ENCODE measurements around the gene PACRG.
"Not testable (repeated sequence)": the region's sequence is repeated elsewhere in the genome, so short reads cannot be mapped to it uniquely, and the experiment has no call there.

The PACRG gene

DNA sequence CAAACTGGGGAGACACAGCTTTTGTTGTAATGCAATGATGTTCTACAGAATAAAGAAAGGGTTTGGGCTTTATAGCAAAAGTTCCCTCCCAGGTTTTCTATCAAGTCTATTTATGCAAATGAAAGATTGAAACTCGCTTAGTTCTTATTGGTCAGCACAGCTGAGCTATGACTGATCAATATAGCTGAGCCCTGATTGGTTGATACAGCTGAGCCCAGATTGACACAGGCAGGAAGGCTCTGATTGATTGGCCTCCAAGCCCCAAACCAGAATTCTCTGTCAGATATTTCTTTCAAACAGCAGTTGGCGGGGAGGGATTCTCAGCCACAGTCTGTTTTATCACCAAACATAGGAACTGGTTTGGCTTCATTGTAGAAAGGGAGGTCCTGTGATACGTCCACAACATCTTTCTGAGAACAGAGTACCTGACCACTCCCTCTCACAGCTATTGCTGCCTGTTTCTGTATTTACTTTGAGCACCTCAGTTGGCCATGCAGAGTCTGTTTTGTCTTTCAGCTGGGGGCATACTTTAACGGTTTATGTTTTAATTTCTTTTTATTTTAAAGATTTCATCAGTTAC is 223.5 kb downstream of the PACRG start:
- no peak for DNase-seq

GRCh38 chr6:162952423-162952822 is 224.6 kb downstream of the PACRG start:
- no peak for DNase-seq

DNA sequence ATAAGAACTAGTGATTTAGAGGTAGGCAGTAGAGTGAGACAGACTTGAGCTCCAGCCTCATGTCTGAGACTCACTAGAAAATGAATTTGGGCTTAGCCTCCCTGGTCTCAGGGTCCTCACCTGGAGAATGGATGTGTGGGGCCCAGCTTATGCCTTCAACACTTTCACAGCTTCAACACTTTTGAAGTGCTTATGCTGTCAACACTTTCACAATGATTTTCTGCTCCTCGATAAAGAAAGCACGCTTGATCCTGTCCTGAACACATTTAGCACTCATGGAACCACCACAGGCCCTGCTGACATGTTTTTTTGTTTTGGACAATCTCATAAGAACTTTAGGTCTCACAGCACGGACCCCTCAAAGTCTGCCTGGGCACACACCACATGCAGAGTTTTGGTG is 229.3 kb downstream of the PACRG start:
- DNase-seq = no peak

DNA sequence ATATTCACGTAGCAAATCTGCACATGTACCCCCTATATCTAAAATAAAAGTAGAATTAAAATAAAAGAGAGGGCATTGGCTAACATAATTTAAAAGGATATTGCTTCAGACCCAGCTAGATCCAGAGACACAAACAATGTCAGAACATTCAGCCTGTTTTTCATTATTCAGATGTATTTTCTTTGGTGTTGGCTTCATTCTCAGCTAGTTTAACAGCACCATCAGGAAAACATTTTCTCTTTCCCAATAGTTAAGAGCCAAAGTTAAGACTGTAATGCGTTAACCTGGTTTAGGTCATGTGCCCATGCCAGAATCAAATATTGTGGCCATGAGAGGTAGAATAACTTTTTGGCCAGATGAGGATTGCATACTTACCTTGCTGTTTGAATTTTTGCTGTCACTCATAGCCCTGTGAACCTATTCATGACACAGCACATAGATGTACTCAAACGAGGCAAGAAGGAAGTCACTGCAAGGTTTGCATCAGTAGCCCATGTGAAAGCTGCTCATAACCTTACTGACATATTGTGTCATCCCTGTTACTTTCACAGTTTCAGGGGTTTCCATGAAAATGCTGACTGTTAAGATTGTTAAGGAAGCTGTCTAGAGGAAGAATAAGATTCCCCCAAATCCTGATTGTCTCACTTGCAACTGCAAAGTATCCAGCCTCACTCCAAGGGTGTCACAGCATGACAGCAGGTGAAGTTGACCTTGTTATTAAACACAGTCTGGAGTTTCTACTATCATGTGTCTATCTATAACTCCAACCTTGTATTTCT is 233.1 kb downstream of the PACRG start:
- DNase-seq = no peak

GRCh38 chr6:162962093-162962492 is 234.3 kb downstream of the PACRG start:
- no peak for DNase-seq

DNA sequence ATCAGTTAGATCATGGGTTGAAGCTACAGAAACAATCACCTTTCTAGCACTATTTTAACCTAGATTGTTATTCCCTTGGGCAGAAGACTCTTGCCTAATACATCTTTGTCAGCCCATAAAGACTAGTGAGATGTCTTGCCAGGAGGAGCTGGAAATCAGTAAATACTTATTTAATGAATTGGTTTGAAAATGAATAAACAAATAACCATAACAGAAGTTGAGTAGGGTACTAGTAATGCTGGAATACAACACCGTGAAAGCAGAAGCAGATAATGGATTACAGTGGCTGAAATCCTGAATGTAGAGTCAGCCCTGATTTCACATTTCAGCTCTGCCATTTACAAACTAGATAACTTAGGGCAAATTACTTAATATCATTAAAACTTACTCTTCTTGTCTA is 236.1 kb downstream of the PACRG start:
- no peak for DNase-seq

DNA sequence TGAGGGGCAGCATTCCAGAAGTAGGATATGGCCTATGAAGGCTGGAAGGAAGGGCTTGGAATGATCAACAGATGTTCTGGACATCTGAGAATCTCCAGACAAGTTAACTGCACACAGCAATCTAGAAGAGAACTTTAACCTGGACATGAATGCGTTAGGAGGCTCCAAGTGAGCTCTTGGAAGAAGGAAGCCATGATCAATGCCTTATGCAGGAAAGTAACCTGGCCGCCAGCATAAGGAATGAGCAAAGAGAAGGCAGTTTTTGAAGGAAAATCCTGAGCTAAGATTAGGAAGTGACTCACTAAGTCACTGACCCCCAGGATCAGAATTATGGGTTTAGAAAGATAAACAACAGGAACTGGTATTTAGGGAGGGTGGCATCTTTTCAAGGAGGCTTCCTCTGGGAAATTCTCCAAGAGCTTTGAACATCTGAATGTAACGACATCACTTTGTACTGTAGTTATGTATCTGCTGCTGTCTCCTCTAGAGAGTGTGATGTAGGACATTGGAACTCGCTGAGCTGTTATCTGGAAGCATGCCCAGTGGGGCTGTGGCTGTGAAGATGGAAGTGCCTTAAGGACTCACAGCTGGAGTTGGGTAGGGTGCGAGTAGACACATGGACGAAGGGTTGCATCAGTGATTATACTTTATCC is 236.8 kb downstream of the PACRG start:
- no peak for DNase-seq

- no peak for DNase-seq
Measured at GRCh38 chr6:162965366-162965765, 237.6 kb downstream of the PACRG start.

DNA sequence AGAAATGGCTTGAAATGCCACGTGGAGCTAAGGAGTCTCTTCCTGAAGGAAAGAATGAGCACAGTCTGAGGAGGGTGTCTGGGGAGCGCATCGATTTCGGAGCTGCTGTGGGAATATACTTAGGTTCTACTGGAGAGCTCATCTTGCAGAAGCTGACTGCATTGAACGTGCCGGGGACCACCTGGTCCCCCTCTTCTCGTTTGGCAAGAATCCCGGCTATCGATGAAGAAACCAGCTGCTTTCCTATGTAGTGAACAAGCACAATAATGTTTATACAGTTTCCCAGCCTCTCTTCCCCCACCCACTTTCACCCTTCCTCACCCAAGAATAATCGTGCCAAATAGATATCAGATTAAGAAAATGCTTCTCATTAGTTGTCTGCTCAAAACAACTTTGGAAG is 242.5 kb downstream of the PACRG start:
- no peak for DNase-seq

- DNase-seq = no peak
Measured at GRCh38 chr6:162971356-162971755, 243.6 kb downstream of the PACRG start.

GRCh38 chr6:162973151-162973872 is 245.5 kb downstream of the PACRG start:
- DNase-seq = no peak

- no peak for DNase-seq
Measured at GRCh38 chr6:162973980-162974379, 246.2 kb downstream of the PACRG start.

DNA sequence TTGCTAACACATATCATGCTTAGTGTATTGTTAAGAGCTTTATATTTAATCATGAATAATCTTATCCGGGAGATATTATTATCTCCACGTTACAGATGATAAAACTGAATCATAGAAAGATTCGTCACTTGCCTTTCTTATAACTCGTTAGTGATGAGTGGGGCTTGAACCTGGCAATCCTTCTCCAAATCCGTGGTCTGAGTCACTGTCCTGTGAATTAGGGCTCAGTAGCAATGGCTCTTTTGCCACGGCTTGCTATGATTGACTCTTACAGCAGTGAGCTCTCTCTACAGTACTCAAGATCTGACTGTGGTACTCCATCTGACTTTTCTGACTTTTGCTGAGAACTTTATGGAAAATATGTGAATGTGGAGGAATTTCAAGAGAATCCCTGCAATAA is 246.9 kb downstream of the PACRG start:
- no peak for DNase-seq

- DNase-seq = no peak
Measured at GRCh38 chr6:162976141-162976540, 248.4 kb downstream of the PACRG start.

DNA sequence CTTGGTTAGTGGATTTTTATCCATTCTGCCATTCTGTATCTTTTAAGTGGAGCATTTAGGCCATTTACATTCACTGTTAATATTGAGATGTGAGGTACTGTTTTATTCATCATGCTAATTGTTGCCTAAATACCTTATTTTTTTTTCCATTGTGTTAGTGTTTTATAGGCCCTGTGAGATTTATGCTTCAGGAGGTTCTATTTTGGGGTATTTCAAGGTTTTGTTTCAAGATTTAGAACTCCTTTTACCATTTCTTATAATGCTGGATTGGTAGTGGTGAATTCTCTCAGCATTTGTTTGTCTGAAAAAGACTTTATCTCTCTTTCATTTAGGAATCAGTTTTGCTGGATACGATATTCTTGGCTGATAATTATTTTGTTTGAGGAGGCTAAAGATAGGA is 255.5 kb downstream of the PACRG start:
- DNase-seq = not testable (repeated sequence)

DNA sequence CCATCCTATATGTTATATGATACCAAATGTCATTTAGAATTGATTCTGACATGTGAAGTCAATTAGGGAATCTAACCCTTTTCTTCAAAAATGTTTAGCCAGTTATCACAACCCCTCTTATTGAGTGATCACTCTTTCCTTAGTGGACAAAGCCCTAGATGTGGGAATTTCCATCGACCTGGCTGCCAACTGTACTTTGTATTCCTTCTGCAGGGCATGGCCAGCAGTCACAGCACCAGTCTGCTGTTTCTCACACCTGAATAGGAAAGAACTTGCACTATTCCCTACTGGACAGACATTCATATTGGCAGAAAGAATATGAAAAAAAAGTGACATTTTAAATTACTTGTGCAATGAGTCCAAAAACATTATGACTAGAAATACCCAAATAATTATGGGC is 271.0 kb downstream of the PACRG start:
- DNase-seq = no peak

DNA sequence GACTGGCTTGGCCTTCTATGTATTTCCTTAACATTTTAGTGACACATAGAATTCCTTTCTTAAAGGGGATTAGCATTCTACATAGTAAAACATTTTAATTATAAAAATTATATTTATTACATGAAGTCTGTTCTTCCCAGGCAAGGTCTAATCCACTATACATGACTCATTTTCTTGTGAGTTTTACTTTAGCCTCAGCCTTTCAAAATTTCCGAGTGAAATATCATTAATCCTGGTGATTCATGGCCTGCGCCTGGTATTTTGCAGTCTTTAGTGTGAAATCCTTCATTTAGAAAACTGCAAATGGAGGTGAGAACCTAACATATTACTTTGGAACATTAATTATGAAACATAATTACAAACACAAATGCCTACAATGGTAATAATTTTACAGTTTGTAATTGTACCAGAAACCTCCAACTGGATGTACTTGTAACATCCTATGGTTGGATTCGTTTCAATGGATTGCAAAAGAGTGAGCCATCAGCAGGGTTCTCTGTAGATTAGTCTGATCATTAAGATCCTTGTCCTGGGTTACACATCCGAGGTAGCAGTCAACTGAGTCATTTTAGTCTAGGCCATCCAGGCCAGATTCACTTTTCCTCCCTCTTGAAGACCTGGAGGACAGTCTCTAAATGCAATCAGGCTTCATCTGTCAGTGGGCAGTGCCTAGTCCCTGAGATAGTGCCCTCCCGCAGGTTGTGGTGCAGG is 272.0 kb downstream of the PACRG start:
- DNase-seq = no peak

DNA sequence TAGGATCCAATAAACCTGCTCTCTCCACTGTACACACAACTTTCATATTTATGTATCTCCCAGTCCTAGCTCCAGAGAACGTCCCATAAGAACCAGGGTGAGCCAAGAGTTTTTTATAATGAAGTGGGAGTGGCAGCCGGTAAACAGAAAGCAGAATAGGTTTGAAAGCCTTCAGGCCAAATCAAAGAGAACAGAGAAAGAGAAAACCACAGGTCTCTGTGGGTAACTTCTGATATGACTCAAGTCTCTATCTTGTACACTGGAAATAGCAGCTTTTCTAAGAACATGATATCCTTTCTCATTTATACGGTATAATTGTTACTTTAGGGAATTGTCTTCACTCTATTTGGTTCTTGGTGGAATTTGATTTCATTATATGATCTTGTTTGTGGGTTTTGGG is 273.6 kb downstream of the PACRG start:
- no peak for DNase-seq

- DNase-seq = no peak
Measured at GRCh38 chr6:163008186-163008585, 280.4 kb downstream of the PACRG start.

- DNase-seq = no peak
Measured at GRCh38 chr6:163008626-163009025, 280.9 kb downstream of the PACRG start.

DNA sequence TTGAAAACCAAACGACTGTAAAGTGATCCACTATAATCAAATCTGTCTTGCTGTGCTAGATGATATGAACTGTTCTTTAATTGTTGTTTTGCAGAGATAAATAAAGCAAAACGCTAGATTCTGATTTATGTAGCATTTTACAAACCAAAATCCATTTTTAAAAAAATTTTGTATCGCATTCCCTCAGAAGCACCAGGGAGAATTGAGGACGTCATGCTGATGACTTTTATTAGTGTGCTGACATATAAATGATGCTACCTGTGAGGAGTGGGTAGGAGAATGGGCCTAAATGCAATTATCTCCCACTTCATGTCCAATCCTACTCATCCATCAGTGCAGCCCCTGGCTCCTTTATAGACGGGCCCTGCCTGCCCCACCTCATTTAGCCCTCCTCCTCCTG is 282.4 kb downstream of the PACRG start:
- no peak for DNase-seq

GRCh38 chr6:163014736-163015135 is 287.0 kb downstream of the PACRG start:
- no peak for DNase-seq

GRCh38 chr6:163017801-163018200 is 290.0 kb downstream of the PACRG start:
- DNase-seq = no peak

Data from inflammatory macrophage treated with lipopolysaccharide for 4 hours (primary cell).